HAP-1 (cell line): ENCODE data around the gene USF1.
"Not testable (repeated sequence)": the region's sequence is repeated elsewhere in the genome, so short reads cannot be mapped to it uniquely, and the experiment has no call there.

Experiments
- DNase-seq, 2 experiments: peaks; one replicate each; pipeline ENCODE4 v3.0.0-alpha.2; 2016 to 2020; ENCODE audit warnings: low spot score in 2 of 2
- H3K27me3 ChIP-seq: fragments of 250-450 bp; sonication (Bioruptor Pico); 2 replicates; pipeline ENCODE4 v1.5.1; 2020; ENCODE audit warnings: low read depth, mild to moderate bottlenecking, moderate library complexity
- H3K36me3 ChIP-seq: fragments of 250-450 bp; sonication (Bioruptor Pico); replicated peaks from 2 replicates; pipeline ENCODE4 v1.5.1; 2020; ENCODE audit warnings: mild to moderate bottlenecking
- H3K4me1 ChIP-seq: fragments of 250-450 bp; sonication (Bioruptor Pico); 2 replicates; pipeline ENCODE4 v1.5.1; 2020; ENCODE audit warnings: mild to moderate bottlenecking
- H3K4me3 ChIP-seq: fragments of 250-450 bp; sonication (Bioruptor Pico); 2 replicates; pipeline ENCODE4 v1.5.1; 2020; ENCODE audit warnings: mild to moderate bottlenecking, moderate library complexity
- H3K9me3 ChIP-seq: fragments of 250-450 bp; sonication (Bioruptor Pico); 2 replicates; pipeline ENCODE4 v1.5.1; 2020; ENCODE audit warnings: mild to moderate bottlenecking, moderate library complexity
- in situ Hi-C: fragments of 300-500 bp; cut with MboI; formaldehyde crosslinking; loops from 3 replicates; pipeline ENCODE4 v1.14.3; 2020; ENCODE audit warnings: low sequenced_read_pairs, inconsistent platforms, mixed read lengths

USF1 gene

GRCh38 chr1:161026954-161027353 lies 18.8 kb downstream of the USF1 start:
- H3K9me3 ChIP-seq, H3K4me1 ChIP-seq, DNase-seq, H3K27me3 ChIP-seq, H3K36me3 ChIP-seq, H3K4me3 ChIP-seq, in situ Hi-C loops: not testable (repeated sequence)

- DNase-seq, H3K4me3 ChIP-seq, H3K9me3 ChIP-seq, H3K36me3 ChIP-seq, in situ Hi-C loops, H3K27me3 ChIP-seq: not testable (repeated sequence)
- H3K4me1 ChIP-seq: peaks cover 22% of the 10 kb centered on the region
Measured at GRCh38 chr1:161022432-161022831, 23.3 kb downstream of the USF1 start.

- in situ Hi-C loops: no loop called here
- no peak overlapping the region for H3K4me3 ChIP-seq
- no peaks in the 10 kb centered on the region for H3K27me3 ChIP-seq
- peaks cover 26% of the 10 kb centered on the region for H3K4me1 ChIP-seq
- no peak for DNase-seq
- no peaks in the 10 kb centered on the region for H3K9me3 ChIP-seq
- H3K36me3 ChIP-seq: no peaks in the 10 kb centered on the region
Measured at GRCh38 chr1:161021970-161022353, 23.8 kb downstream of the USF1 start.

- H3K36me3 ChIP-seq: no peaks in the 10 kb centered on the region
- H3K4me3 ChIP-seq: peak overlapping the region; percentile 58
- peak; percentile 77 to 92 for DNase-seq
- H3K9me3 ChIP-seq: no peaks in the 10 kb centered on the region
- H3K4me1 ChIP-seq: peaks cover 31% of the 10 kb centered on the region
- in situ Hi-C loops: no loop called here
- H3K27me3 ChIP-seq: no peaks in the 10 kb centered on the region
Measured at GRCh38 chr1:161021165-161021969, 24.4 kb downstream of the USF1 start.

GRCh38 chr1:161020509-161021164 lies 25.1 kb downstream of the USF1 start, which contains the start of gene F11R:
Gene F11R, minus strand, starts transcription at chr1:161021152. Its CDS starts 79 bp downstream, at chr1:161021073.
- Histone ChIP-seq H3K4me3 (peak within 1 kb of the TSS; percentile 58), H3K27me3 (no peaks in the 10 kb centered on the region), H3K4me1 (peaks cover 31% of the 10 kb centered on the region), H3K36me3 (no peaks in the 10 kb centered on the region), H3K9me3 (no peaks in the 10 kb centered on the region)
- DNase-seq: peak; percentile 28 to 79
- in situ Hi-C loops: no loop called here

GRCh38 chr1:161019751-161020495 lies 25.9 kb downstream of the USF1 start:
- H3K4me3 ChIP-seq: peak overlapping the region; percentile 58
- H3K4me1 ChIP-seq: peaks cover 31% of the 10 kb centered on the region
- peak; percentile 73 to 91 for DNase-seq
- H3K36me3 ChIP-seq: no peaks in the 10 kb centered on the region
- no peaks in the 10 kb centered on the region for H3K9me3 ChIP-seq
- H3K27me3 ChIP-seq: no peaks in the 10 kb centered on the region
- in situ Hi-C loops: no loop called here

GRCh38 chr1:161019111-161019660 lies 26.6 kb downstream of the USF1 start:
- peak overlapping the region; percentile 58 for H3K4me3 ChIP-seq
- in situ Hi-C loops, DNase-seq, H3K27me3 ChIP-seq, H3K36me3 ChIP-seq, H3K9me3 ChIP-seq: not testable (repeated sequence)
- peaks cover 31% of the 10 kb centered on the region for H3K4me1 ChIP-seq

- in situ Hi-C loops: no loop called here
- H3K36me3 ChIP-seq: 0 out of 2 replicates have a peak, but pooled peaks cover 2% of the 10 kb centered on the region
- H3K27me3 ChIP-seq: no peaks in the 10 kb centered on the region
- no peak overlapping the region for H3K4me3 ChIP-seq
- peaks cover 33% of the 10 kb centered on the region for H3K4me1 ChIP-seq
- no peaks in the 10 kb centered on the region for H3K9me3 ChIP-seq
- DNase-seq: no peak
Measured at GRCh38 chr1:161018631-161018930, 27.2 kb downstream of the USF1 start.

- DNase-seq: peak; percentile 64 to 65
- Histone ChIP-seq H3K4me1 (peaks cover 33% of the 10 kb centered on the region), H3K27me3 (no peaks in the 10 kb centered on the region), H3K9me3 (no peaks in the 10 kb centered on the region), H3K4me3 (no peak overlapping the region), H3K36me3 (0 out of 2 replicates have a peak, but pooled peaks cover 2% of the 10 kb centered on the region)
- in situ Hi-C loops: no loop called here
Measured at GRCh38 chr1:161017756-161018630, 27.8 kb downstream of the USF1 start.

- H3K27me3 ChIP-seq, H3K36me3 ChIP-seq, H3K9me3 ChIP-seq, H3K4me3 ChIP-seq, in situ Hi-C loops: not testable (repeated sequence)
- peak in 1 of 2 experiments; percentile 38 for DNase-seq
- H3K4me1 ChIP-seq: peaks cover 33% of the 10 kb centered on the region
Measured at GRCh38 chr1:161017181-161017580, 28.6 kb downstream of the USF1 start.

- H3K27me3 ChIP-seq, H3K9me3 ChIP-seq, DNase-seq, in situ Hi-C loops, H3K4me3 ChIP-seq, H3K36me3 ChIP-seq: not testable (repeated sequence)
- H3K4me1 ChIP-seq: peaks cover 33% of the 10 kb centered on the region
Measured at GRCh38 chr1:161016683-161017082, 29.1 kb downstream of the USF1 start.

- H3K4me3 ChIP-seq: no peak overlapping the region
- no peak for DNase-seq
Measured at GRCh38 chr1:161013488-161014230, 32.1 kb downstream of the USF1 start.

More at GRCh38 chr1:161013488-161014230, 32.1 kb downstream of the USF1 start:
- in situ Hi-C loops: no loop called here
- H3K27me3 ChIP-seq: no peaks in the 10 kb centered on the region
- H3K9me3 ChIP-seq: no peaks in the 10 kb centered on the region
- peaks cover 34% of the 10 kb centered on the region for H3K4me1 ChIP-seq
- H3K36me3 ChIP-seq: 0 out of 2 replicates have a peak, but pooled peaks cover 2% of the 10 kb centered on the region
